NCI-H748 (cell line): ENCODE data around the gene ACTA2.
A peak's percentile ranks its signal among the peaks of the same experiment; 100 is the strongest.
"Not testable (repeated sequence)": the region's sequence is repeated elsewhere in the genome, so short reads cannot be mapped to it uniquely, and the experiment has no call there.

Source experiments
- DNase-seq: peaks from one replicate; lab custom pipeline; 2025; ENCODE audit not compliant: unreplicated experiment; lab: John Stamatoyannopoulos, UW

Gene ACTA2

GRCh38 chr10:88954458-88955083 lies 2.0 kb upstream of the ACTA2 start:
- no peak for DNase-seq

- DNase-seq = no peak
Observed at GRCh38 chr10:88953662-88954061, 1.1 kb upstream of the ACTA2 start.

- DNase-seq = no peak
Observed at GRCh38 chr10:88949912-88950837, 2.4 kb downstream of the ACTA2 start.

DNA sequence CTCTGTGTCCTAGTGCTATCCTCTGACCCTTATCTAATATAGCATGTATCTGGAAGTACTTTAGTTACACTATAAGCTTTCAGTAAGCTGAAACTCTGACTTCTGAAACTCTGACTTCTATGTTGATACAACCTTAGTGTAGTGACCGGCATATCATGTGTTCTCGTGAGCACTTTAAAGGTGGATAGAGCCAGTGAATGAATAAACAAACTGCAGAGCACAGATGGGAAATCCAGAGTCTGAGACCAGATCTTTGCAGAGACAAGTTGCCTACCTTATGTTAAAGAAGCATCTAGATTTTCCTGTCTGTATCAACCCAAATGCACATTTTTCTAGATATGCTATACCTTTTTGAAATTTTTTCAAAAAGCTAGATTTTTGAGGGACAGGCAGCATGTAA lies 3.5 kb downstream of the ACTA2 start:
- DNase-seq = no peak

DNA sequence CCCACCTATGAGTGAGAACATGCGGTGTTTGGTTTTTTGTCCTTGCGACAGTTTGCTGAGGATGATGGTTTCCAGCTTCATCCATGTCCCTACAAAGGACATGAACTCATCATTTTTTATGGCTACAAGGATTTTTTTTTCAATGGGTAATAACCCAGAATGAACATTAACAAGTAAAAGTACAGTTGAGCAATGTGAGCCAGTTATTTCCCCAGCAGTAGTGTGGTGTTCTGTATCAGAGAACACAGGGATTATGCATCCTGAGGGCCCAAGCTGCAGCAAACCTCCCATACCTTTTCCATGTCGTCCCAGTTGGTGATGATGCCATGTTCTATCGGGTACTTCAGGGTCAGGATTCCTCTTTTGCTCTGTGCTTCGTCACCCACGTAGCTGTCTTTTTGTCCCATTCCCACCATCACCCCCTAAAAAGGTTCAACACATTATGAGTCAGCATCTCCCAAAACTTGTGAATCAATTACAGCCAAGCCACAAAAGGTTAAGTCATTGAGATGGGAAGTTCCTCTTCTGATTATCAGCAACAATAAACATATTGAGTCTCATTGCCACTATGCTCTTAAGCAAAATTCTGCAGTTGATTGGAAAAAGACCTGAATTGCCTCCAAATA lies 5.5 kb downstream of the ACTA2 start:
- no peak for DNase-seq

- no peak for DNase-seq
Observed at GRCh38 chr10:88946200-88946599, 6.4 kb downstream of the ACTA2 start.

GRCh38 chr10:88944813-88945212 lies 7.8 kb downstream of the ACTA2 start:
- no peak for DNase-seq

- DNase-seq = no peak
Observed at GRCh38 chr10:88943778-88944177, 8.8 kb downstream of the ACTA2 start.

- no peak for DNase-seq
Observed at GRCh38 chr10:88941026-88941425, 11.5 kb downstream of the ACTA2 start.

GRCh38 chr10:88938938-88939337 lies 13.6 kb downstream of the ACTA2 start:
- no peak for DNase-seq

DNA sequence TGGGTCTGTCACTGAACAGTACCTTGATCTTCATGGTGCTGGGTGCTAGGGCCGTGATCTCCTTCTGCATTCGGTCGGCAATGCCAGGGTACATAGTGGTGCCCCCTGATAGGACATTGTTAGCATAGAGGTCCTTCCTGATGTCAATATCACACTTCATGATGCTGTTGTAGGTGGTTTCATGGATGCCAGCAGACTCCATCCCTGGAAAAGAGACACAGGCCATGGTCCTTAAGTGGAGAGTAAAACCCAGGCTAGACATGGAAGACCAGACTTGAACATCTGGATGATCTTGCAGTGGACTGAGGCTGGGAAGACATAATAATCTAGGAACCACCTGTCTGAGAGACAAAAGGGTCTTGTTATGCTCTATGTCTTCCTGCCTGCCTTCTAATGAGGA lies 14.5 kb downstream of the ACTA2 start:
- DNase-seq = no peak

DNA sequence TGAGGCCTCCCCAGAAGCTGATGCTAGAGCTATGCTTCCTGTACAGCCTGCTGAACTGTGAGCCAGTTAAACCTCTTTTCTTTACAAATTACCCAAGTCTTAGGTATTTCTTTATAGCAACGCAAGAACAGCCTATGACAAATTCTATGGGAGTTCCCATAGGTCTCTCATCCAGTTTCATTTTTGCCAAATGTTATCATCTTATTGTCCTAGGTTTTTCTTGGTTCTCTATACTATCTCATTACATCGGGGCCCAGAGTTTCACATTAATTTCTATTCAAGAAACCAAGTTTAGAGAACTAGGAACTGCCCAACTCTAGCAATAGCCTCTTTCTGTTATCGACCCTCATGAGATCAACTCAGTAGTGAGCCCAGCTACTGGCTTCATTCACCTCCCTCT lies 15.9 kb downstream of the ACTA2 start:
- no peak for DNase-seq

- peak; percentile 83 for DNase-seq
Observed at GRCh38 chr10:88934900-88935672, 17.5 kb downstream of the ACTA2 start.

- DNase-seq = no peak
Observed at GRCh38 chr10:88933564-88933963, 19.0 kb downstream of the ACTA2 start.

DNA sequence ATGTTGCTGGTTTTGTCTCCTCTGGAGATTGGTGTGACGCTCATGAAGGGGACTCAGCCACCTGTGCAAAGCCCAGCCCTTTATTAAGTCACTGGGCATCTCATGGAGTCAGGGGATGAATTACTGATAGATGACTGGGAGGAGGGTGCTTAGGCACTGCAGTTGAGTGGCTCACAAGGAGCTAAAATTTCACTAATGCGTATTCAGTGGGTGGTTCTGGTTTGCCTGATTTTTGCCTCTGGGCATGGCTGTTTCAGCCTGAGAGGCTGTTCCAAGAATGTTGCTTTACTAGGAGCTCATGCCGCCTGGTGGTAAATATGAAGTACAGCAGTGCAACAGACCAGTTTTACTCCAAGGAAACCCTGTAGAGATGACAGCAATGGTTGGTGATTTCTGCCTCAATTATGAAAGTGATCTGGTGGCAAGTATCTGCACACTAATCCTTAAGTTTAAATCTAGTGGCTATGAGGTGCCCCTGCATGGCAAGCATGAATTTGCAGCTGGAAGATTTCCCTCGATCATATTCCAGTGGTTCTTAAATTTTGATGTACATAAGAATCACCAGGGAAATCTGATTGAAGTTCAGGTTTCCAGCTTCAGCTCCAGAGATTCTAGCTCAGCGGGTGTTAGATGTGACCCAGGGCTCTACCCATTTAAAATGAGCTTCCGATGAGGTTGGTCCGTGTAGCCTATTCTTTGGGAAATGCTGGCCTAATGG lies 19.9 kb downstream of the ACTA2 start:
- peak; percentile 77 for DNase-seq

DNA sequence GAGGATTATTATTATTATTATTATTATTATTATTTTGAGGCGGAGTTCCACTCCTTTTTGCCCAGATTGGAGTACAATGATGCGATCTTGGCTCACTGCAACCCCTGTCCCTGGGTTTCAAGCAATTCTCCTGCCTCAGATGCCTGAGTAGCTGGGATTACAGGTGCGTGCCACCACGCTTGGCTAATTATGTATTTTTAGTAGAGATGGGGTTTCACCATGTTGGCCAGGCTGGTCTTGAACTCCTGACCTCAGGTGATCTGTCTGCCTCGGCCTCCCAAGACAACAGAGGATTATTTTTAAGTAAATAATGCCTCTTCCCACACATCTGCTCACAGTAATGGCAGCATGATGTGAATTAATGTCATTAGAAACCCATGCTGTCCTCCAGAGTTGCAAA lies 20.5 kb downstream of the ACTA2 start:
- DNase-seq = not testable (repeated sequence)

DNA sequence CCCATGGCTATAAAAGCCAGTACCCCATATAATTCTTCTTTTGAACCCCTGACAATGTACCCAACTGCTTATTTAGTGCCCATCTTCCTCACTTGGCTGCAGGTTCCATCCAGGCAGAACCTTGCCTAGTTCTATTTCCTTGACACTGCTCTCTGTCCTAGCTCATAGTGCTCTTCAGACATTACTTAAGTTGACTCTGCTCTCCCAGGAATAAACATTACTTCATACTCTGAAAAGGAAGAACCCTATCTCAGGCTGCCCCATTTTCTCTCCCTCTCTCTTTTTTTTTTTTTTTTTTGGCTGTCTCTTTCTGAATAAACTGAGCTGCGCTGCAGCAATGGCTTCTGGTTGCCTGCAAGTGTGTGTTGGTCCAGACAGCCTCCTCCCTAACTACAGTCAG lies 21.0 kb downstream of the ACTA2 start:
- no peak for DNase-seq

GRCh38 chr10:88928254-88928653 lies 24.3 kb downstream of the ACTA2 start:
- DNase-seq = no peak

GRCh38 chr10:88927416-88927690 lies 25.2 kb downstream of the ACTA2 start:
- DNase-seq = no peak

GRCh38 chr10:88926566-88927415 lies 25.8 kb downstream of the ACTA2 start:
- peak; percentile 1 for DNase-seq
